ENCODE data around the gene CTTN. TPM values are rescaled to one million over a fixed set of nuclear protein-coding genes. Genes with fewer than 3 reads are reported as not detected.
A peak's percentile ranks its signal among the peaks of the same experiment; 100 is the strongest.

Gene CTTN
- total RNA-seq, 3 donors from 2014 or later, result 223 to 314 (median 280) TPM

DNA sequence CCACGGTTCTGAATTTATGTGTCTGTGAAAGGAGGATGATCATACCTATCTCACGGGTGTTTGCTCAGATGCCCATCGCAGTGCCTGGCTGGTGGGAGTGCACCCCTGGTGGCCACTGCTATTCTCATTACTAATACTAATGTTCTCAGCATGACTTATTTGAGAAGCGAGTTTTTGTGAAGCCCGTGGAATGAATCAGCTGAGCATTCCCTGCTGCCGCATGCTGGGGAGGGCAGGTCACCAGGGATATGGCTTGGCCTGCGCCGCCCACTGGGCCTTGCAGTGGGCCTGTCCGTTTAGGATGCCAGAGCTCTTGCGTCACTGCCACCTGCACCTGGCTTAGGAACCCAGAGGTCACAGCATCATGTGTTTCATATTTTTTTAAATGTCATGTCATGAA, 16.9 kb downstream of the CTTN start:
- TF ChIP-seq, protein P1, sequence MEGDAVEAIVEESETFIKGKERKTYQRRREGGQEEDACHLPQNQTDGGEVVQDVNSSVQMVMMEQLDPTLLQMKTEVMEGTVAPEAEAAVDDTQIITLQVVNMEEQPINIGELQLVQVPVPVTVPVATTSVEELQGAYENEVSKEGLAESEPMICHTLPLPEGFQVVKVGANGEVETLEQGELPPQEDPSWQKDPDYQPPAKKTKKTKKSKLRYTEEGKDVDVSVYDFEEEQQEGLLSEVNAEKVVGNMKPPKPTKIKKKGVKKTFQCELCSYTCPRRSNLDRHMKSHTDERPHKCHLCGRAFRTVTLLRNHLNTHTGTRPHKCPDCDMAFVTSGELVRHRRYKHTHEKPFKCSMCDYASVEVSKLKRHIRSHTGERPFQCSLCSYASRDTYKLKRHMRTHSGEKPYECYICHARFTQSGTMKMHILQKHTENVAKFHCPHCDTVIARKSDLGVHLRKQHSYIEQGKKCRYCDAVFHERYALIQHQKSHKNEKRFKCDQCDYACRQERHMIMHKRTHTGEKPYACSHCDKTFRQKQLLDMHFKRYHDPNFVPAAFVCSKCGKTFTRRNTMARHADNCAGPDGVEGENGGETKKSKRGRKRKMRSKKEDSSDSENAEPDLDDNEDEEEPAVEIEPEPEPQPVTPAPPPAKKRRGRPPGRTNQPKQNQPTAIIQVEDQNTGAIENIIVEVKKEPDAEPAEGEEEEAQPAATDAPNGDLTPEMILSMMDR (IDR thresholded peaks at IDR 0.05), result no peak
- Histone ChIP-seq H3K4me1 (ENCODE audit: low read depth) (no peaks in the 10 kb centered on the region), H3K4me3 (no peak overlapping the region), H3K9me3 (no peaks in the 10 kb centered on the region), H3K36me3 (ENCODE audit: low read depth) (peaks cover 3% of the 10 kb centered on the region)
- no peak for ATAC-seq
- no peak for DNase-seq
- intact Hi-C loops (cut with DNase I, micrococcal nuclease), result no loop called here

DNA sequence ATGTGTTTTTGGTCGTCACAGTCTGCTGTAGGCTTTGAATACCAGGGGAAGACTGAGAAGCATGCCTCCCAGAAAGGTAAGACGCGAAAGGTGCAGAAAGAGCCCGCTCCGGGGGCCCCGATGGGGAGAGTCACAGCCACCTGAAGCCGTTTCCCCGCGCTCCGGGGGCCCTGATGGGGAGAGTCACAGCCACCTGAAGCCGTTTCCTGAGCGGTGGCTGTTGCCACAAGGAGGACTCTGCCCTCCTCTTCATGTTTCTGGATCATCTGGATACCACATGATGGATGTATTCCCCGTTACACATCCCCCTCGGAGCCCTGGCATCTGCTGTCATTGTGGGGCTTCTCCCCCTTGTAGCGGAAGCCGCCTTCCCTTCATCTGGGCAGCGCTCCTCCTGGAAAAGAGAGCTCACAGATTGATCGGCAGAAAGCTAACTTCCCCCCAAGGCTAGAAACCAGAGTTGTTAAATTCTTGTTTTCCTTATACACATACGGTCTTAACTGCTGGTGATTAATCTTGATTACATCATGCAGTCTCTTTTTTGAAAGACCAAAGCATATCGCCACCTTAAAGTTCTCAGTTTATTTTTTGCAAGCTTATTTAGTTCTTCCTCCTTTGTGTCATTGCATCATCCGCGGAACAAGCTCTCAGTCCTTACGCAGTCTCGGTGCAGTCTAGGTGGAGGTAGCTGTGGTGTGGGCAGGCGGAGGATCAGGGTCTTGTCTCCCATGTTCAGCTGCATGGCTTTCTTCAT, 17.5 kb downstream of the CTTN start:
- ATAC-seq (no peak), DNase-seq (no peak)
- intact Hi-C loops (cut with DNase I, micrococcal nuclease), result no loop called here
- Histone ChIP-seq H3K4me1 (ENCODE audit: low read depth) (no peaks in the 10 kb centered on the region), H3K36me3 (ENCODE audit: low read depth) (peaks cover 3% of the 10 kb centered on the region), H3K9me3 (no peaks in the 10 kb centered on the region), H3K4me3 (no peak overlapping the region)
- TF ChIP-seq, protein P1 (IDR thresholded peaks at IDR 0.05), result no peak

DNA sequence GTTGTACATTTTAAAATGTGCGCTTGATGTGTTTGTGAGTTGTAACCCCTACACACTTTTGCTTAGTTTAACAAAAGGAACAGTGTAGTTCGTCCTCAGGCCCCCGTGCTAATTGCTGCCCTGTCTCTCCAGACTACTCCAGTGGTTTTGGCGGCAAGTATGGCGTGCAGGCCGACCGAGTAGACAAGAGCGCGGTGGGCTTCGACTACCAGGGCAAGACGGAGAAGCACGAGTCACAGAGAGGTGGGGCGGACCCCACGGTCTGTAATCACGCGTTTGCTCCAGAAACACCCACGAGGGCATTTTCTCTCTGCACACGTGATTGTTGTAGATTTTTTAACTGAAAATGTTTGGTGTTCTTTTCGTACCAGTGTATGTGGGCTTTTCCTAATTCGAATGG, 18.6 kb downstream of the CTTN start:
- Histone ChIP-seq H3K4me1 (ENCODE audit: low read depth) (no peaks in the 10 kb centered on the region), H3K36me3 (ENCODE audit: low read depth) (peaks cover 8% of the 10 kb centered on the region), H3K4me3 (no peak overlapping the region), H3K9me3 (no peaks in the 10 kb centered on the region)
- intact Hi-C loops (cut with DNase I, micrococcal nuclease), result no loop called here
- TF ChIP-seq, protein P1 (IDR thresholded peaks at IDR 0.05), result no peak
- ATAC-seq (no peak), DNase-seq (no peak)

DNA sequence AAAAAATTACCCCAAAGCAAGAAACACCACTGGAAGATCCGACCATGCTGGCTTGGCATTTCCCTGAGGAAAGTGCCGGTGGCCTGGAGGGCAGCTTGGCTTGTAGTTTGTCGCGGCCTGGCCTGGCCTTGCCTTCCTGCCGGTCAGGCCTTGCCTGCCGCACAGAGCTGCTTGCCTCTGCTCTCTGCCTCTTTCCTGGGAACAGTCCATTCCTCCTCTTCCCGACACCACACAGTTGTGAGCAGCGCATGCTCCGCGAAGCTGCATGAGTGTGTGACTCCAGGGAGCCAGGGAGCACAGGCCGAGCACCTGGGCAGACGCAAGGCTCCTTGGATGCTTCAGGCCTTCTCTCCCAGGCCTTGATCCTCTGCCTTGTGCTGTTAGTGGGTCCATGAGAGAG, 19.8 kb downstream of the CTTN start:
- TF ChIP-seq, protein P1 (IDR thresholded peaks at IDR 0.05), result no peak

DNA sequence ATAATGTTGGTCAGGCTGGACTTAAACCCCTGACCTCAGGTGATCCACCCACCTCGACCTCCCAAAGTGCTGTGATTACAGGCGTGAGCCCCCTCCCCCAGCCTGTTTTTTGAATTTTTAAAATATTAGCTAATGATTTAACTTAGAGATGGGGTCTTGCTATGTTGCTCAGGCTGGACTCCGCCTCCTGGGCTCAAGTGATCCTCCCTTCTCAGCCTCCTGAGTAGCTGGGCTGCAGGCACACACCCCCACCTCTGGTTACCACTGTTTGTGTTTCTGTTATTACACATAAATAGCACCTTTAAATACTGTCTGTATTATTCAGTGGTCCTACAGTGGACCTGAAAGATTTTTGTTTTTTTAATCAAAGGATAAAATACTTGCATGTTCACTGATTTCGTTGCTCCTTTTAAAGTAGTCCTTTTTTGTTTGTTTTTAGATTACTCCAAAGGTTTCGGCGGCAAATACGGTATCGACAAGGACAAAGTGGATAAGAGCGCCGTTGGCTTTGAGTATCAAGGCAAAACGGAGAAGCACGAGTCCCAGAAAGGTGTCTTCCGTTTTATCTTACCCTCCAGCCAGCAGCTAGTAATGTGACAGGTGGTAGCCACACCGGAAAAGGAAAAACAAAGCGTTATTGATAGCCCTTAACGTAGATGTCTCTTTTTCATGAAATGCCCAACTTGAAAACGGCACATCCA, 21.1 kb downstream of the CTTN start:
- DNase-seq (no peak), ATAC-seq (no peak)
- TF ChIP-seq, protein P1 (IDR thresholded peaks at IDR 0.05), result no peak
- Histone ChIP-seq H3K4me3 (no peak overlapping the region), H3K4me1 (ENCODE audit: low read depth) (no peaks in the 10 kb centered on the region), H3K9me3 (no peaks in the 10 kb centered on the region), H3K36me3 (ENCODE audit: low read depth) (peaks cover 5% of the 10 kb centered on the region)
- intact Hi-C loops (cut with DNase I, micrococcal nuclease), result no loop called here

More for the DNA sequence above, 19.8 kb downstream of the CTTN start:
- Histone ChIP-seq H3K9me3 (no peaks in the 10 kb centered on the region), H3K36me3 (ENCODE audit: low read depth) (peaks cover 5% of the 10 kb centered on the region), H3K4me3 (no peak overlapping the region), H3K4me1 (ENCODE audit: low read depth) (no peaks in the 10 kb centered on the region)
- DNase-seq (peak in 1 of 3 donors; percentile 29), ATAC-seq (no peak)
- intact Hi-C loops (cut with DNase I, micrococcal nuclease), result no loop called here

All from mucosa of descending colon (tissue), 3 donors.